IPS DF 19.7 (cell line): ENCODE data around the gene ATP5F1E.

Experiments used
- DNase-seq: peaks from one replicate; pipeline ENCODE4 v3.0.0-alpha.2; 2013; ENCODE audit warnings: low read depth, low spot score

The ATP5F1E gene

GRCh38 chr20:59006167-59006863 lies 25.8 kb downstream of the ATP5F1E start:
- DNase-seq = no peak

GRCh38 chr20:59005523-59006166 lies 26.5 kb downstream of the ATP5F1E start:
- no peak for DNase-seq

DNA sequence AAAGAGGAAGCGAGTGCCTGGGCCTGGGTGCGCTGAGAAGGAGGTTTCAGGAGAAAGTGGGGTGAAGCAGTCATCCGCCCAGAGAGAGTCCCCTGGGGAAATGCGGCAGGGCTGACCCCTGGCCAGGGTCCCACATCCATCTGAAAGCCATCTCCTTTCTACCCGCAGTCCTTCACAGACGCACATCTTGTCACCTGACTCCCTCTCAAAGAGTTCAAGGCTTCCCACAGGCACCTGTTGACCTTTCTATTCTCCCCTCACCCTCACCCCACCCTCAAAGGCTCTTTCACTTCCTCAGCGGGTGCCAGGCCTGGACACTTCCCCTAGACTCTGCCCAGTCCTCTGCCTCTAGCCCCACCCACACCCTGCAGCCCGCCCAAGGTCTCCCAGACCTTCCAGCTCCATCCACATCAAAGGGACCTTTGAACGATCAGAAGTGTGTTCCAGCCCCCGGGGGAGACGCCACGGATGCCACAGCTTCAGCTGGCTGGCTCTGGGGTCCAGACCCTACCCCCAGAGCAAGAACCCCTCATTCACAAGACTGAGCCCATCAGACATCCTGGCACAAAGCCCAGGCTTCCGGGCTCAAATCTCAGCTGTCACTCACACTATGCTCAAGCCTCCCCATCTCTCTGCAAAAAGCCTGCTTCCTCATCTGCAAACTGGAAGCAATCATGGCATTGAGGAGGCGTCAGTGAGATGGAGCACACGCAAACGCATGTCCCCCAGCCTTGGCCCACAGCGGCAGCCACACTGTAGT lies 27.2 kb downstream of the ATP5F1E start:
- DNase-seq = no peak

DNA sequence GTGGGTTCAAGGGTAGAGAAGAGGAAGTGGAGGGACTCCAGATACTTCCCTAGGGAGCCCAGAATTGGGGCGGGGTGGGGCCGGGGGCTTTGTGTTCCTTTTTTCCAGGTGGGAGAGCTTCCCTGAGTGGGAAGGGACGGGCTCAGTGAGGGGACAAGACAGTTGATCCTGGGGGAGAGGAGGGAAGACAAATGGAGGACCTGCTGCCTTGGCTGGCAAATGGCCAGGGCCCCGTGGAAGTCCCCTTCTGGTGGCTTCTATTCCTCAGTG lies 27.7 kb downstream of the ATP5F1E start:
- DNase-seq = no peak

DNA sequence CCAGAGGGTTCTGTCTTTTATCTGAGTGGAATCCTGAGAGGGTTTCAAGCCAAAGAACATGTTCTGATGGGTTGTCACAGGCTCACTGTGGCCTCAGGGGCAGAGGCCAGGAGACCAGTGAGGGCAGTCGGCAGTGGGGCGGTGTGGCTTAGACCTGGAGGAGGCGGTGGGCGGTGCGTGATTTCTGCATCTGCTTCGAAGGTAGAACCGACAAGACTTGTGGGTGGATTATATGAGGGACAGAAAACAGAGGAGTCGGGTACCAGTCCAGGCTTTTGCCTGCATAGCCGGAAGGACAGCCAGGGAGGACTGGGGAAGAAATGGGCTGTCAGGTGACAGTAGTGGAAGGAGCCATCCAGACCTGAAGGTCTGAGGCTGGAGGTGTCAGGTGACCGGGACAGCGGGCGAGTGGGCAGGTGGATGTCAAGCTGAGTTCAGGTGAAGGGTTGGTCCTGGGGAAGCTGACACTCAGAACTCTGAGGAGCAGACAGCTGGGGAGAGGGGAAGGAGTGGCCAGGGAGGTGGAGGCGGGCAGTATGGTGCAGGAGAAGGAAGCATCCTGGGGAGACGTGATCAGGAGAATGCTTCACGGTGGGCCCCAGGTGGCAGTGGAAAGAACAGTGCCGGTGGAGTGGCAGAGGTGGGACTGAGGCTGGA lies 28.2 kb downstream of the ATP5F1E start:
- DNase-seq = no peak

DNA sequence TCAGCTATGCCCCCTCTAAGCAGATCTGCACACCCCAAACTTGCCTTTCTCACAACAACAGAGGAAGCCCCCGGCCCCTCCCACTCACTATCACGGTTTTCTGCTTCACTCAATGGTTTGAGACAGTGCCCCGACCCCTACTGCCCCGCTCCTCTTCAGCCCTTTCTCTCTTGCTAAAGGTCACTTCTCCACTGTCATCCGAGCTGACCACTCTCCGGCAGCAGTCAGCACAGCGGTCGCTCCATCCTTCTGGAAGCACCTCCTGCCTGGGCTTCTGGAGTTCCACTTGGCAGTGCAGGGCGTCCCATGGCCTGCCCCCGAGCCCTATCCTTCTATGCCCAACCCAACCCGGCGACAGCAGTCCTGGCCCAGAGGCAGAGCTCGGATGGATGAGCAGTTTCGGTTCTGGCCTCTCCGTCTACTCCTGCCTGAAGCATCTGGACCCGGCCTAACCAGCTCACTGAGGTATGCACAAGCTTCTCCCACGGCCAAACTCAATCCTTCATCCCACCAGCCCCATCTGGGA lies 29.2 kb downstream of the ATP5F1E start:
- DNase-seq = no peak

DNA sequence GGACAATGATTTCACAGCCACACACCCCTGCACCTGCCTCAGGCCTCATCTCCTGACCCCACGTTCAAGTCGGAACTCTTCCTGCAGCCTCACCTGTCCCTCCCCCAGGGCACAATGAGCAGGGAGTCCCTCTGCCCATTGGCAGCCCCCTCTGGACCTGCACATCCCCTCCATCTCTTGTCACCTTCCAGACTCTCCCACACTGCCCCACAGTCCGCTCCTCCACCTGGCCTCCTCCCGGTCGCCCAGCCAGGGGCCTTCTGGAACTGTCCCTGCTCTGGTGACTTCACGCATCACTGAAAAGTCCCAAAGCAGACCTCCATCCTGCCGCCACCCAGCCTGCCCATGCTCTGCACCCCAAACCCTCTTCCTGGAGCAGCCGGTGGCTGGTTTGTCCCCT lies 29.7 kb downstream of the ATP5F1E start:
- DNase-seq = no peak

GRCh38 chr20:59001449-59002171 lies 30.5 kb downstream of the ATP5F1E start:
- no peak for DNase-seq

DNA sequence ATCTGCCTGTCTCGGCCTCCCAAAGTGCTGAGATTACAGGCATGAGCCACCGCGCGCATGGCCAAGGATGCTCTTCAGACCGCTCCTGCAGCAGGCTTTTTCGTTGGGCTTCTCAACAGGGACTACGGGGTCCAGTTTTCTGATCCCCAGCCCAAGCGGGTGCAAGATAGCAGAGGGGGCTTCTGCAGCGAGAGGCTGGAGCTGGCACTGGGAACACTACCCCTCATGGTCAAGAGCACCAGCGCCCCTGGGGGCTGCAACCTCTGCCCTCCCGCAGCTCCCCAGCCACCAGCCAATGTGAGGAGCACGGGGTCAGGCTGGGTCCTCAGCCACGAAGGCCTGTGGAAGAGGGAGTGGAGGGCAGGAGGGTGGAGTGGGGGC lies 31.1 kb downstream of the ATP5F1E start:
- no peak for DNase-seq

- no peak for DNase-seq
Measured at GRCh38 chr20:59000326-59000725, 31.8 kb downstream of the ATP5F1E start.

DNA sequence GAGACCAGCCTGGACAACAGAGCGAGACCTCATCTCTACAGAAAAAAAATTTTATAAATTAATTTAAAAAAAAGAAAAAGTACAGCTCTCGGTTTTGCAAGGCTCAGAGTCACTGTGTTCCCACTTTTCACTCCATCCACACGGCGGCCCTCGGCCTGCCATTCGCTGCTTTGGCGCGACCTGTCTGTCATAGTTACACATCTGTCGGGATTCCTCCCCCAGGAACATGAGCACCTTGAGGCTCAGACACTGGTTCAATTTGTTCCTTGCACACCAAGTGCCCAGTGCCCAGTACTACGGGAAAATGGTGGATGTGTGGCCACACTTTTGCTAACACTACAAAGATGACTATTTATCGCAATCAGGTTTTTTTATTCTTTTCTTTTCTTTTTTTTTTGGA lies 33.5 kb downstream of the ATP5F1E start:
- no peak for DNase-seq

GRCh38 chr20:58997141-58997770 lies 34.9 kb downstream of the ATP5F1E start:
- DNase-seq = no peak

DNA sequence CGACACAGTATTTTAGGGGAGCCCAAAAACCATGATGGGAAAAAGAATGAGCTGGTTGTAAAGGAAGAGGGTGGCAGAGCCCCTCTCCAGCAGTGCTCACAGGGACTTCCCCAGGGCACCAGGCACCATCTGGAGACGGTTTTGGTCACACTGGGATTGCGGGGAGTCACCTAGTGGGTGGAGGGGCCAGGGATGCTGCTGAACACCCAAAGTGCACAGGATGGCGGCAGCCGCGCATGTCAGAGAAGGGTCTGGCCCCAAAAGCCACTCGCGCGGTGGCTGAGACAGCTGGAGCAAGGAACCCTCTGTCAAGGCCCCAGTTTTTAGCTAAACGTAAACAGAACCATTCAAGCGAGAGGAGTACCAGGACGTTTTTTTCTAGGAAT lies 35.9 kb downstream of the ATP5F1E start:
- DNase-seq = no peak

DNA sequence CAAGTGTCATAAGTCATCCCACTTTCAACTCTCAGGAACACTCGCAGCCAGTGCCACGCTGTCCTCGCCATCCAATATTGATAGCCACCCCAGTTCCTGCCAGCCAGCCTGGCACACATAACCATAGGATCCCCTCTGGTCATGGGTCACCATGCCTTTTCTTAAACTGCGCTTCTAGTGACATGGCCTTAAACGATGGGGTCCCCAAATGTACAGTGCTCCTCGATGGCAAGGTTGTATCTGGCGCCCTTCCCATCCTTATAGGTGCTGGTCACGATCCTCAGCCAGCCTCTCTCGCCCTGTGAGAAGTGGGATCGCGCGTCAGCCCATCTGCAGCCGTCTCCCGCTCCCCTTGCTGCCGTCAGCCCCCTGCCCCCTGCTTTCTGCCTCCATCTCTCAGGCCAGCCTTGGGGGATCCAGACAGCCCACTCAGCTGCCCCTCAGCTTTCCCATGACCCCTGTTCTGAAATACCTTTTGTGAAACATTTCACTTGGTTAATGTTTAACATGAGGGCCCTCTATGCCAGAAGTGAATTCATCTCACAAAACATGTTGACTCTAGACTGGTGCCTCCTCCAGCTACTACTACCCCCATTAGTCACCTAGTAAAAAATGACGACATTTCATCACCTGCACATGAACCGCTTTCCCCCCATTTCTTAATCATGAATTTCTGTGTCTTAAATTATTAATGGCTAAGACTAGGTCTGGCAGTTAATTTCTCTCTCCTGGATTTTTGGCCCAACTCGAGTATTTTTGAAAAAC lies 36.5 kb downstream of the ATP5F1E start:
- DNase-seq = no peak

DNA sequence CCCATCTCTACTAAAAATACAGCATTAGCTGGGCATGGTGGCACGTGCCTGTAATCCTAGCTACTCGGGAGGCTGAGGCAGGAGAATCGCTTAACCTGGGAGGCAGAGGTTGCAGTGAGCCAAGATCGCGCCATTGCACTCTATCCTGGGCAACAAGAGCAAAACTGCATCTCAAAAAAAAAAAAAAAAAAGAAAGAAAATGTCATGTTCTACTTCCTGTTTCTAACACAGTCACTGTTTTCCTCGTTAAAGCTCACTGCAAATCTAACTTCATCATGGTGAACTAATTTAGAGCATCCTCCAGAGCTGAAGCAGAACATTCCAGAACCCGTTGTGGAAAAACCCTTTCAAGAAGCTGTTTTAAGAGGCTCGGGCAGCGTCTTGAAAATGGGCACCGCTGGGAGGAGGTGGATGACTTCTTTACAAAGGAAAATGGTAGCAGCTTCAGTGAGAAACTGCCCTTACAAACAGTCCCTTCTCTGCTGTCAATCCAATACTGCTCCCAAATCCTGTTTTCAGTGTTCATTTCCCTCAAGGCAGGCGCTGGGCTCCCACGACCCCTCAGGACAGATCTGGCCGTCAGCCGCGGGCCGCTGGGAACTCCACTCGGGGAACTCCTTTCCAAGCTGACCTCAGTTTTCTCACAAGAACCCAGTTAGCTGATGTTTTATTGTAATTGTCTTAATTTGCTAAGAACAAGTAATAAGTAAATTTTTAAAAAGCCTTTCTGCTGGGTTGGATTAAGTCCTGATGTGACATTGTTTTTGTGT lies 37.6 kb downstream of the ATP5F1E start:
- no peak for DNase-seq

- no peak for DNase-seq
Measured at GRCh38 chr20:58993332-58994248, 38.5 kb downstream of the ATP5F1E start.

- no peak for DNase-seq
Measured at GRCh38 chr20:58992911-58993310, 39.2 kb downstream of the ATP5F1E start.

DNA sequence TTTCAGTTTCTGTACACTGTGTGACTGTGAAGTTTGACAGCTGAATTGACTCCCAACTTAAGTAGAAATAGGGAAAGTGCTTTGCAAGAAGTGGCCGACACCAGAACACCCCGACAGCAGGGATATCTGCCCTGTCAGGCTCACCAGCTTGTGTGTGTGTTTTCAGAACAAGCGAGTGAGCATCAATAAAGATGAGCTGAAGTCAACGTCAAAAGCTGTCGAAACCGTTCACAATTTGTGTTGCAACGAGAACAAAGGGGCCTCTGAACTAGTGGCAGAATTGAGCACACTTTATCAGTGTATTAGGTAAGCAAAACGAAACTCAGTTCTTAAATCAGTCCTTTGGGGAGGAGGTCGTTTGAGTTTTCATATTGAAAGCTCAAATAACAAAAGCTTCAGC lies 40.4 kb downstream of the ATP5F1E start:
- DNase-seq = no peak
